Effector CD4-positive, alpha-beta T cell (primary cell): ENCODE data around the gene RBL2.
"Not testable (repeated sequence)": the region's sequence is repeated elsewhere in the genome, so short reads cannot be mapped to it uniquely, and the experiment has no call there.

Experiments
- DNase-seq: peaks from one replicate; pipeline ENCODE4 v3.0.0-alpha.2; 2020
- total RNA-seq: gene quantifications from one replicate; lab custom pipeline; 2026; lab: John Stamatoyannopoulos, UW

The RBL2 gene, protein sequence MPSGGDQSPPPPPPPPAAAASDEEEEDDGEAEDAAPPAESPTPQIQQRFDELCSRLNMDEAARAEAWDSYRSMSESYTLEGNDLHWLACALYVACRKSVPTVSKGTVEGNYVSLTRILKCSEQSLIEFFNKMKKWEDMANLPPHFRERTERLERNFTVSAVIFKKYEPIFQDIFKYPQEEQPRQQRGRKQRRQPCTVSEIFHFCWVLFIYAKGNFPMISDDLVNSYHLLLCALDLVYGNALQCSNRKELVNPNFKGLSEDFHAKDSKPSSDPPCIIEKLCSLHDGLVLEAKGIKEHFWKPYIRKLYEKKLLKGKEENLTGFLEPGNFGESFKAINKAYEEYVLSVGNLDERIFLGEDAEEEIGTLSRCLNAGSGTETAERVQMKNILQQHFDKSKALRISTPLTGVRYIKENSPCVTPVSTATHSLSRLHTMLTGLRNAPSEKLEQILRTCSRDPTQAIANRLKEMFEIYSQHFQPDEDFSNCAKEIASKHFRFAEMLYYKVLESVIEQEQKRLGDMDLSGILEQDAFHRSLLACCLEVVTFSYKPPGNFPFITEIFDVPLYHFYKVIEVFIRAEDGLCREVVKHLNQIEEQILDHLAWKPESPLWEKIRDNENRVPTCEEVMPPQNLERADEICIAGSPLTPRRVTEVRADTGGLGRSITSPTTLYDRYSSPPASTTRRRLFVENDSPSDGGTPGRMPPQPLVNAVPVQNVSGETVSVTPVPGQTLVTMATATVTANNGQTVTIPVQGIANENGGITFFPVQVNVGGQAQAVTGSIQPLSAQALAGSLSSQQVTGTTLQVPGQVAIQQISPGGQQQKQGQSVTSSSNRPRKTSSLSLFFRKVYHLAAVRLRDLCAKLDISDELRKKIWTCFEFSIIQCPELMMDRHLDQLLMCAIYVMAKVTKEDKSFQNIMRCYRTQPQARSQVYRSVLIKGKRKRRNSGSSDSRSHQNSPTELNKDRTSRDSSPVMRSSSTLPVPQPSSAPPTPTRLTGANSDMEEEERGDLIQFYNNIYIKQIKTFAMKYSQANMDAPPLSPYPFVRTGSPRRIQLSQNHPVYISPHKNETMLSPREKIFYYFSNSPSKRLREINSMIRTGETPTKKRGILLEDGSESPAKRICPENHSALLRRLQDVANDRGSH
- 452 reads per million, percentile 97 among the genes with 10 or more reads in this experiment for total RNA-seq

DNA sequence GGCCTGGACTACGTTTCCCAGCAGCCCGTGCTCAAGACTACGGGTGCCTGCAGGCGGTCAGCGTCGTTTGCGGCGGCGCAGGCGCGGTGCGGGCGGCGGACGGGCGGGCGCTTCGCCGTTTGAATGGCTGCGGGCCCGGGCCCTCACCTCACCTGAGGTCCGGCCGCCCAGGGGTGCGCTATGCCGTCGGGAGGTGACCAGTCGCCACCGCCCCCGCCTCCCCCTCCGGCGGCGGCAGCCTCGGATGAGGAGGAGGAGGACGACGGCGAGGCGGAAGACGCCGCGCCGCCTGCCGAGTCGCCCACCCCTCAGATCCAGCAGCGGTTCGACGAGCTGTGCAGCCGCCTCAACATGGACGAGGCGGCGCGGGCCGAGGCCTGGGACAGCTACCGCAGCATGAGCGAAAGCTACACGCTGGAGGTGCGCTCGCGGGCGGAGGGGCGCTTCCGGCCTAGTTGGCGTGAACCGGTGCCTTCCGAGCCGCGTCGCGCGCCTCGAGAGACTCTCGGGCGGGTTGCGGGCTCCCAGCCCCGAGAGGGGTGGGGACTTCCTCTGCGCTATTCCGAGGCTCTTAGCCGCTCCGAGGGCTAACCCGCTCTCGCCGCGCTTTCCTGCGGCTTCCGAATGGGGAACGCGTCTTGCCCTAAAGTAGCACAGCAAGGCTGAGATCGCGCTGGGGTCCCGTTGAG, at the start of gene RBL2:
RBL2 (plus strand) TSS at position 95 of the 689 bp plus-strand sequence; CDS start at position 181, 86 bp downstream.
- peak; percentile 70 for DNase-seq

- DNase-seq, result not testable (repeated sequence)
Observed at GRCh38 chr16:53384610-53385009, 49.7 kb upstream of the RBL2 start.

DNA sequence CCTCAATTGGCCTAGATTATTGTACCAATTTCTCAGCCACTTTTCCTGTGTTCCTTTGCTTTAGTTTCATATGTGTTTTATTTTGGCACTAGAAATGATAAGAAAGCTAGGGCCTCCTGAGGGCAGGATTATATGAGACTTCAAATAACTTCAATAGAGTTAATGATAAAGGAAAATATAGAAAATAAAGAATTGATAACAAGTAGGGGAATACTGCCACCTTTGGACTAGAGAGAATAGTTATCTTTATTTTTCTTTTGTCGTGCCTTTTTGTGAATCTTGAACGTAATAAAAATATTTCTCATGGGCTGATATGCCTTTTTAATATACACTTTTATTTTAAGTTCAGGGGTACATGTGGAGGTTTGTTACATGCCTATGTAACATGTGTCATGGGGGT, 29.3 kb upstream of the RBL2 start:
- DNase-seq, result no peak

- DNase-seq, result no peak
Observed at GRCh38 chr16:53412549-53412948, 21.7 kb upstream of the RBL2 start.

- DNase-seq, result no peak
Observed at GRCh38 chr16:53413864-53414263, 20.4 kb upstream of the RBL2 start.

DNA sequence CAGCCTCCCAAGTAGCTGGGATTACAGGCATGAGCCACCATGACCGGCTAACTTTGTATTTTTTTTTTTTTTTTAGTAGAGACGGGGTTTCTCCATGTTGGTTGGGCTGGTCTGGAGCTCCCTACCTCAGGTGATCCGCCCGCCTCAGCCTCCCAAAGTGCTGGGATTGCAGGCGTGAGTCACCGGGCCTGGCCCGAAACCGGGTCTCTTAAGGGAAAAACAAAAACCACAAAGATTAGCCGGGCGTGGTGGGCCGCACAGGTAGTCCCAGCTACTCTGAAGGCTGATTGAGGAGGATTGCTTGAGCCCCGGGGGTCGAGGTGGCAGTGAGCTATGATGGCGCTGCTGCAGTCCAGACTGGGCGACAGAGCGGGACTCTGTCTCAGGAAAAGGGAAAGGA, 19.9 kb upstream of the RBL2 start:
- no peak for DNase-seq

- no peak for DNase-seq
Observed at GRCh38 chr16:53415504-53415903, 18.8 kb upstream of the RBL2 start.

GRCh38 chr16:53417011-53417410, 17.3 kb upstream of the RBL2 start:
- no peak for DNase-seq

GRCh38 chr16:53417976-53418375, 16.3 kb upstream of the RBL2 start:
- DNase-seq, result no peak

- not testable (repeated sequence) for DNase-seq
Observed at GRCh38 chr16:53419383-53419709, 14.9 kb upstream of the RBL2 start.

DNA sequence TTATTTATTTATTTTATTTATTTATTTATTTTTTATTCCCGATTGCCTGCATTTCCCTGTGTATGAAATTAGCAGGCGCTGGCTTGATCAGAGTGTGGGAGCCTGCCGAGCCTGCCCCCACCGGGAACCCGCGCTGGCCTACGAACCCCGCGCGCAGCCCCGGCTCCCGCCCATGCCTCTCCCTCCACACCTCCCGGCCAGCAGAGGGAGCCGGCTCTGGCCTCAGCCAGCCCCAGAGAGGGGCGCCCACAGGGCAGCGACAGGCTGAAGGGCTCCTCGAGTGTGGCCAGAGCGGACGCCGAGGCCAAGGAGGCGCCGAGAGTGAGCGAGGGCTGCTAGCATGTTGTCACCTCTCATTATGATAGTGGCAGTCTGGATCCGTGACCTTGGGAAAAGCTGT, 13.0 kb upstream of the RBL2 start:
- no peak for DNase-seq

DNA sequence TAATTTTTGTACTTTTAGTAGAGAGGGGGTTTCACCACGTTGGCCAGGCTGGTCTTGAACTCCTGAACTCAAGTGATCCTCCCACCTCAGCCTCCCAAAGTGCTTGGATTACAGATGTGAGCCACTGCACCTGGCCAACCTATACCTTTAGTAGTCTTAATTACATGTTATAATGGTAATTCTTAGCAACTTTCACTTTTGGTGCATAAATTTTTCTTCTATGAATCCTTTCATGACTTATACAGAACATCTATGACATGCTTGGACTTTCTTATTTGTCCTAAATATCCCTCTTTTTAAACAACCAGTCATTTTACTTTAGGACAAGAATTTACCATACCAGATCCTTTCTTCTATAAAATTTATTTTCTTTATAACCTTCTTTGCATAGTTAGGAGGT, 10.3 kb upstream of the RBL2 start:
- not testable (repeated sequence) for DNase-seq

GRCh38 chr16:53428681-53429080, 5.6 kb upstream of the RBL2 start:
- no peak for DNase-seq

- no peak for DNase-seq
Observed at GRCh38 chr16:53429221-53429943, 4.9 kb upstream of the RBL2 start.

- DNase-seq, result no peak
Observed at GRCh38 chr16:53430363-53430762, 3.9 kb upstream of the RBL2 start.

DNA sequence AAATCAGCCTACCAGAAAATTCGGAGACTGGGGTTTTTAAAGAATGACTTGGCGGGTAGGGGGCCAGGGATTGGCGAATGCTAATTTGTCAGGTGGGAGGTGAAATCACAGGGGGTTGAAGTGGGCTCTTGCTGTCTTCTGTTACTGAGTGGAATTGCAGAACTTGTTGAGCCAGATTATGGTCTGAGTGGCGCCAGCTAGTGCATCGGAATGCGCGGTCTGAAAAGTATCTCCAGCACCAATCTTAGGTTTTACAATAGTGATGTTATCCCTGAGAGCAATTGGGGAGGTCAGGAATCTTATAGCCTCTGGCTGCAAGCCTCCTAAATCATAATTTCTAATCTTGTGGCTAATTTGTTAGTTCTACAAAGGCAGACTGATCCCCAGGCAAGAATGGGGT, 762 bp upstream of the RBL2 start:
- no peak for DNase-seq

DNA sequence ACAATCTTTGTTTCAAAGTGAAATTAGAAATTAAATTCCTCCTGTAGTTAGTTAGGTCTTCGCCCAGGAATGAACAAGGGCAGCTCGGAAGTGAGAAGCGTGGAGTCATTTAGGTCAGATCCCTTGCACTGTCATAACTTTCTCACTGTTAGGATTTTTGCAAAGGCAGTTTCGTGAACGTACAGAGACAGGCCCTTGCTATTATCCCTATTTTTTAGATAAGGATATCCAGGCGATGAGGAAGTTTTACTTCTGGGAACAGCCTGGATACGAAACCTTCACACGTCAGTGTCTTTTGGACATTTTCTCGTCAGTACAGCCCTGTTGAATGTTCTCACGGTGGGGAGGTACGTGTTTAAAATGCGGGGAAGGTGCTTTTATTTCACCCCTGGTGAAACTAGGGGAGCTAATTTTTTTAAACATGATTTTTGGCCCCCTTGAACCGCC, 318 bp upstream of the RBL2 start:
- DNase-seq, result no peak

DNA sequence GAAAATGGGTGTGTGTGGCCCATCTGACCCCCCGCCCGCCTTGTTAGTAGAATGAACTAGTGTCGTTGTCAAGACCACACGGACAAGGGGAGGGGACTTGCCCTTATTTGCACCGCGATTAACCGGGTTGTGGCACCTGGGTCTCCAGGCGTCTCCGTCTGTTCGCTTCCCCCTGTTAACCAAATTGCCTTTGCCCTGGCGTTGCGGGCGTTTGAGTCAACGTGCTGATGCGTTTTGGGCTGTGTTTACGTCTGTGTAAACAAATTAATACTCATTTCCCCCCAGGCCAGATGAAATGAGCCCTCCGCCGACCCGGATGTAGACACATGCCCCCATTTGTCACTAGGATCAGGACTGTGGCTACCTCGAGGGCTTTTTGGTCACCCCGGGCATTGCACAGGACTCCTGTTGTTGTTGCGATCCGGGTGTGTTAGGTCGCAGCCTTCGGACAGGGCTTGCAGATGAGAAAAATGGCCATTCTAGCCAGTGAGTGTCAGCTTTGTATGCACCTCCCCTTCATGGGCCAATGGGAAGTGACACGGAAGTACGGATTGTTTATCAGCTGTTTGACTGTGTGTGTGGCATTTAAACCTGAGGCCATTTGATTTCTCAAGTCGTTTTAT, 906 bp downstream of the RBL2 start:
- DNase-seq, result peak; percentile 69

DNA sequence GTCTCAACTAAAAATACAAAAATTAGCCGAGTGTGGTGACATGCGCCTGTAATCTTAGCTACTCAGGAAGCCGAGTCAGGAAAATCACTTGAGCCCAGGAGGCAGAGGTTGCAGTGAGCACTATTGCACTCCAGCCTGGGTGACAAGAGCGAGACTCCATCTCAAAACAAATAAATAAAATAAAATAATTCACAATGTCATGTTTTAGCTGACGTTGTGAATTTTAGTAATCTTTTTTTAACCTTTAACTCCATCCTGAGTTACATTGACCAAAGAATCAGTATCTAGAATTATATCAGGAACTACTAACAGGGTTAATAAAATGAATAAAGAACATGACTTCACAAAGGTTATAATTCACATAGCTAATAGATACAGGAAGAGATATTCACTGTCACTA, 5.9 kb downstream of the RBL2 start:
- no peak for DNase-seq

GRCh38 chr16:53445534-53445933, 11.3 kb downstream of the RBL2 start:
- no peak for DNase-seq

DNA sequence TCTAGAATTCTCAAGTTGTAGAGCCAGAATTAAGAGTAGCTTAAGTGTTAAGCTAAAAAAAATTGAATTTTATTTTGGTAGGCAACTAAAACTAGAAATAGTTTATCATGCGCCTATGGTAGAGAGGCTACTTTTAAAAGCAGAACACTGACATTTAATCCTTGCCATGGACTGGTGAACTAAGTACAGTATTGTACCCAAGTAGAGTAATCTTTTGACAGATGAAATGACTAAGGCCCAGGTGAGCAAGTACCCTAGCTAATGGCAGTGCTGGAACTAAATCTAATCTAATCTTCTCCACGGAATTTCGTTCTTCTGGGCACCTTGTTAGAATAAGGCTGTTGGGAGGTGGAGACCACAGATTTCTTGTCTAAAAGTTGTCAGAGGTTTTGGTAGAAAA, 11.8 kb downstream of the RBL2 start:
- DNase-seq, result no peak
